Stimulated activated CD4-positive, alpha-beta T cell treated with anti-CD3 and anti-CD28 coated beads, Interleukin-12 subunit alpha, Interleukin-12 subunit beta, amount 100 ng/mL, for 48 hours (primary cell): ENCODE measurements around the gene NOLC1.

ENCODE experiments used
- DNase-seq, 3 donors: peaks; one replicate each; pipeline ENCODE4 v3.0.0-alpha.2; 2020; ENCODE audit warnings: low read depth in 2 of 3, low spot score in 1 of 3

The NOLC1 gene

DNA sequence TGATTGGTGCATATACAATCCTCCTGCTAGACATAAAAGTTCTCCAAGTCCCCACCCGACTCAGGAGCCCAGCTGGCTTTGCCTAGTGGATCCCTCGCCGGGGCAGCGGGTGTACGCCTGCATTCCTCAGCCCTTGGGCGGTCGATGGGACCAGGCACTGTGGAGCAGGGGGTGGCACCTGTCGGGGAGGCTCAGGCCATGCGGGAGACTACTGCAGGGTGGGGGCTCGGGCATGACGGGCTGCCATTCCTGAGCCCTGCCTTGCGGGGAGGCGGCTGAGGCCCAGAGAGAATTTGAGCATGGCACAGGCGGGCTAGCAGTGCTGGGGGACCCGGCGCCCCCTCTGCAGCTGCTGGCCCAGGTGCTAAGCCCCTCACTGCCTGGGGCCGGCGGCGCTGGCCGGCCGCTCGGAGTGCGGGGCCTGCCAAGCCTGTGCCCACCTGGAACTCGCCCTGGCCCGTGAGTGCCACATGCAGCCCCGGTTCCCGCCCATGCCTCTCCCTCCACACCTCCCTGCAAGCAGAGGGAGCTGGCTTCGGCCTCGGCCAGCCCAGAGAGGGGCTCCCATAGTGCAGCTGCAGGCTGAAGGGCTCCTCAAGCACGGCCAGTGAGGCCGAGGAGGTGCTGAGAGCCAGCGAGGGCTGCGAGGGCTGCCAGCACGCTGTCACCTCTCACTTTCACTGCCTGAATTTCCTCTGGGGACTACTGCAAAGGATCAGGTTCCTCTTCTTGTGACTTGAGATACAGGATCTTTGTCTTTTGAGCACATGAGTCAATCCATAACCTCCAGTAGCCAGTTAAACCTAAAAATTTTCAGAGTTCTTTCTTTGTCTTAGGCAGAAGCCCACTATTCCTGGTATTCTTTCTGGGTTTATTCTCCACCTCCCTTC lies 48.8 kb downstream of the NOLC1 start:
- DNase-seq = no peak

DNA sequence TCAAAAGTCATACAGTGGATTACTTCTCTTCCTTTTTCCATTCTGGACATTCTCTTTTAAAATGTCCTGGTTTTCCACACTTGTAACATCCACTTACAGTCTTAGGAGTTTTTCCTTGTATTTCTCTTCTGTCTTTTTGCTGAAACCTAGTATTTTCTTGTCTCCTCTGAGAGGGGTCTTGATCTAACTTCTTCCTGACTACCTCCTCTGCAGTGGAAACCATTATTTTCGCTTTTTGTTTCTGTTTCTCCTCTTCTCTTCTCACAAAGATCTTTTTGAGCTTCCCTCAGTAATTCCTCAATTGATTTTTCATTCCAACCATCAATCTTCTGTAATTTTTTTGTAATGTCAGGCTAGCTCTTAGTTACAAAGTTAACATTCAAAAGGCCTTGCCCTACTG lies 50.2 kb downstream of the NOLC1 start:
- DNase-seq = no peak

DNA sequence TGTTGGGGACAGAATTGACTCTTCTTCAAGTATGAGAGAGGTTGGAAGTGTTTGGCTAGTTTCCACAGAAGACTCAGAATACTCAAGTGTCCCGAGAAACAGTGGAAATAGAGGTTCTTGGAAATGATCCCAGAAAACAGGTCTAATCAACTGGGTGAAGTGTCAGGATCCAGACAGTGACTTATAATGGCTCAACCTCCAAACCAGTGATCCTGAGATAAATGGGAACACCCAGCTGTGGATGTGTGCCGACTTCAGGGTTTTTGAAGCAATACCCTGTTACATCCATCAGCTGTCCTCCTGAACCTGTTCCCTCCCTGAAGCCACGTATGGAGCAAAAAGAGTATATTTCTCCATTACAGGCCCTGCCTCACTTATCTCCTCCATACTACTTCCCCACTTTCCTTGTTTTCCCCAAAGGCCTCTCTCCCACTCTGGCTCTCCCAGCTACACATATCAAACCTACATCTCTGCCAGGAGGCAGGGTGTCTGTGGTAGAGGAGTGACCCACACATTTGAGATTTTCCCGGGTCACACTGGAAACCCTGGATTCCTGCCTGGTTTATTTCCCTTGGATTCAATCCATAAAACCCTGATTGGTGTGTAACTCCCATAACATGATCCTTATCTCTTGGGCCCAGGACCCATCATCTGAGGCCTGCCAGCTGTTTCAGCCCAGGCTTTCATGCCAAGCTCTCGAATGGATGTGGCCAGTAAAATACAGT lies 56.3 kb downstream of the NOLC1 start:
- no peak for DNase-seq

DNA sequence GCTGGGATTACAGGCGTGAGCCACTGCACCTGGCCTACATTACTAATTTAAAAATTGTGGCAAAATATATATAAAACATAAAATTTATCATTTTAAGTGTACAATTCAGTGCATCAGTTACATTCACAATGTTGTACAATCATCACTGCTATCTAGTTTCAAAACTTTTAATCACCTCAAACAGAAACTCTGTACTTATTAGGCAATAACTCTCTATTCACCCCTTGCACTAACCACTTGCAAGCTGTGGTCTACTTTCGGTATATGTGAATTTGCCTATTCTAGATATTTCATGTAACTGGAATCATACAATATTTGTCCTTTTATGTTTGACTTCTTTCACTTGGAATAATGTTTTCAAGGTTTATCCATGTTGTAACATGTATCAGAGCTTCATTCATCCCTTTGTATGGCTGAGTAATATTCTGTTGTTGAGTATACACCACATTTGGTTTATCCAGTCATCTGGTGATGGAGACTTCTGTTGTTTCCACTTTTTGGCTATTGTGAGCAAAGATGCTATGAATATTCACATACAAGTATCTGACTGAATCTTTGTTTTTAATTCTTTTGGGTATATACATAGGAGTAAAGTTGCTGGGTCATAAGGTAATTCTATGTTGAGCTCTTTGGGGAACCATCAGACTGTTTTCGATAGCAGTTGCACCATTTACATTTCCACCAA lies 59.6 kb downstream of the NOLC1 start:
- no peak for DNase-seq
